Aorta (tissue), 5 donors: ENCODE results near the gene POLN. TPM values are rescaled to one million over a fixed set of nuclear protein-coding genes. Genes with fewer than 3 reads are reported as not detected.
"Not testable (repeated sequence)": the region's sequence is repeated elsewhere in the genome, so short reads cannot be mapped to it uniquely, and the experiment has no call there.

ENCODE experiments used
- ATAC-seq: fragments of 200-7000 bp; cut with Tn5 transposase; one replicate; pipeline ENCODE4 v1.9.1; 2022; ENCODE audit warnings: moderate library complexity; ENCODE audit not compliant: low FRiP score
- DNase-seq, 2 donors: peaks; one replicate each; pipeline ENCODE4 v3.0.0-alpha.2; 2020
- H3K27ac ChIP-seq, 2 donors: one replicate each; pipeline ENCODE4 v1.5.1; 2013; ENCODE audit warnings: low read length in 2 of 2, mild to moderate bottlenecking in 2 of 2, moderate library complexity in 2 of 2, control low read depth in 1 of 2, inconsistent platforms in 1 of 2, low read depth in 1 of 2
- H3K27me3 ChIP-seq, 2 donors: one replicate each; pipeline ENCODE4 v1.6.1; 2013; ENCODE audit warnings: control low read depth in 1 of 2, low read length in 1 of 2, mild to moderate bottlenecking in 1 of 2, moderate library complexity in 1 of 2; ENCODE audit not compliant: insufficient read depth in 2 of 2, control insufficient read depth in 1 of 2
- H3K36me3 ChIP-seq, 2 donors: one replicate each; pipeline ENCODE4 v1.6.1; 2013; ENCODE audit warnings: control low read depth in 1 of 2, low read length in 1 of 2, mild to moderate bottlenecking in 1 of 2; ENCODE audit not compliant: insufficient read depth in 2 of 2, control insufficient read depth in 1 of 2
- H3K4me1 ChIP-seq, 2 donors: one replicate each; pipeline ENCODE4 v1.6.1; 2013; ENCODE audit warnings: low read length in 2 of 2, control low read depth in 1 of 2, mild to moderate bottlenecking in 1 of 2, moderate library complexity in 1 of 2; ENCODE audit not compliant: insufficient read depth in 2 of 2, control insufficient read depth in 1 of 2
- H3K4me3 ChIP-seq, 2 donors: one replicate each; pipeline ENCODE4 v1.5.1; 2013; ENCODE audit warnings: low read length in 2 of 2, control low read depth in 1 of 2, mild to moderate bottlenecking in 1 of 2
- H3K9me3 ChIP-seq: one replicate; pipeline ENCODE4 v1.6.1; 2013; ENCODE audit warnings: mild to moderate bottlenecking, low read length; ENCODE audit not compliant: control insufficient read depth
- WGBS, 2 donors: extraction: QIAGEN DNeasy Blood & Tissue Kit; methylation state at CpG; one replicate each; pipeline ENCODE4 v1.1.7; 2013; 5-methylcytosine and 5-hydroxymethylcytosine counted together
- intact Hi-C, 2 donors: fragments of 100-400 bp; cut with DNase I; formaldehyde crosslinking; loops; one replicate each; pipeline versions ENCODE4 v1.14.2 to v1.15.0; 2022
- polyA plus RNA-seq, 2 donors: library from polyadenylated mRNA; stranded (reverse); fragments of 200-250 nt; gene quantifications; one replicate each; pipeline ENCODE4 v1.2.3, GENCODE V29; 2013
- total RNA-seq, 2 donors: library from RNA; stranded (reverse); fragmentation: NEBNext Ultra II Directional; extraction: Animal tissue kit (Norgen Biotek cat#: 25700); gene quantifications; one replicate each; pipeline ENCODE4 v1.2.1, GENCODE V29; 2021
- donor health status: healthy with polysubstance abuse.
- donor health status: Bipolar disorder and iron deficiency.
- donor health status: DM: no; HTN: no; CAD: no.
- donor health status: DM: no; HTN: no; CAD: no.
- donor health status: DM: yes; HTN: yes; CAD: no.

The POLN gene
- total and polyA plus RNA-seq, 4 donors: 3.2 to 7.0 (median 6.6) TPM; not detected in 1

- H3K27me3 ChIP-seq, intact Hi-C loops, DNase-seq, H3K9me3 ChIP-seq, ATAC-seq, H3K27ac ChIP-seq, H3K36me3 ChIP-seq, H3K4me3 ChIP-seq, H3K4me1 ChIP-seq: not testable (repeated sequence)
- WGBS, 2 donors: 95 to 96% methylated on average over 40 of the region's 40 CpGs
Observed at GRCh38 chr4:2161092-2161703, 80.7 kb downstream of the POLN start.

- no peaks in the 10 kb centered on the region for H3K4me1 ChIP-seq
- intact Hi-C loops: no loop called here
- WGBS, 2 donors: 58 to 67% methylated on average over 2 of the region's 2 CpGs
- no peaks in the 10 kb centered on the region for H3K9me3 ChIP-seq
- no peaks in the 10 kb centered on the region for H3K36me3 ChIP-seq
- ATAC-seq (no peak), DNase-seq (no peak)
- no peaks in the 10 kb centered on the region for H3K27me3 ChIP-seq
- H3K4me3 ChIP-seq: no peak overlapping the region
- no peak overlapping the region for H3K27ac ChIP-seq
Observed at GRCh38 chr4:2159931-2160330, 82.0 kb downstream of the POLN start.

- Histone ChIP-seq H3K27ac (no peak overlapping the region), H3K36me3 (no peaks in the 10 kb centered on the region), H3K27me3 (no peaks in the 10 kb centered on the region), H3K4me1 (no peaks in the 10 kb centered on the region), H3K4me3 (no peak overlapping the region), H3K9me3 (no peaks in the 10 kb centered on the region)
- ATAC-seq (no peak), DNase-seq (no peak)
- 96% methylated on average over 7 of the region's 7 CpGs for WGBS, 2 donors
- intact Hi-C loops: no loop called here
Observed at GRCh38 chr4:2155246-2155645, 86.7 kb downstream of the POLN start.

- intact Hi-C loops: no loop called here
Observed at GRCh38 chr4:2154215-2154740, 87.6 kb downstream of the POLN start.

GRCh38 chr4:2151544-2151943 lies 90.4 kb downstream of the POLN start:
- Histone ChIP-seq H3K9me3 (no peaks in the 10 kb centered on the region), H3K36me3 (no peaks in the 10 kb centered on the region), H3K4me1 (no peaks in the 10 kb centered on the region), H3K27me3 (no peaks in the 10 kb centered on the region), H3K4me3 (no peak overlapping the region), H3K27ac (no peak overlapping the region)
- WGBS, 2 donors: 76 to 79% methylated on average over 5 of the region's 5 CpGs
- DNase-seq: no peak
- intact Hi-C loops: no loop called here
- ATAC-seq: no peak

More at GRCh38 chr4:2154215-2154740, 87.6 kb downstream of the POLN start:
- Histone ChIP-seq H3K27ac (no peak overlapping the region), H3K36me3 (no peaks in the 10 kb centered on the region), H3K27me3 (no peaks in the 10 kb centered on the region), H3K9me3 (no peaks in the 10 kb centered on the region), H3K4me3 (no peak overlapping the region), H3K4me1 (no peaks in the 10 kb centered on the region)
- DNase-seq (no peak), ATAC-seq (no peak)
- WGBS, 2 donors: 7 to 27% methylated on average over 2 of the region's 2 CpGs

- WGBS, 2 donors: 91 to 95% methylated on average over 1 of the region's 1 CpG
- no peak overlapping the region for H3K27ac ChIP-seq
- no peaks in the 10 kb centered on the region for H3K9me3 ChIP-seq
- intact Hi-C loops: no loop called here
- DNase-seq: no peak
- H3K36me3 ChIP-seq: no peaks in the 10 kb centered on the region
- no peak for ATAC-seq
- H3K27me3 ChIP-seq: no peaks in the 10 kb centered on the region
- H3K4me1 ChIP-seq: no peaks in the 10 kb centered on the region
- no peak overlapping the region for H3K4me3 ChIP-seq
Observed at GRCh38 chr4:2150076-2150475, 91.8 kb downstream of the POLN start.

GRCh38 chr4:2142630-2143427 lies 99.1 kb downstream of the POLN start:
- H3K4me3 ChIP-seq: no peak overlapping the region
- no peak overlapping the region for H3K27ac ChIP-seq
- no peaks in the 10 kb centered on the region for H3K9me3 ChIP-seq
- no peaks in the 10 kb centered on the region for H3K27me3 ChIP-seq
- WGBS, 2 donors: 27 to 41% methylated on average over 7 of the region's 7 CpGs
- intact Hi-C loops: no loop called here
- no peaks in the 10 kb centered on the region for H3K4me1 ChIP-seq
- no peaks in the 10 kb centered on the region for H3K36me3 ChIP-seq
- ATAC-seq (no peak), DNase-seq (no peak)

- H3K4me3 ChIP-seq: no peak overlapping the region
- no peak overlapping the region for H3K27ac ChIP-seq
- H3K27me3 ChIP-seq: no peaks in the 10 kb centered on the region
- DNase-seq: no peak
- 60 to 62% methylated on average over 7 of the region's 7 CpGs for WGBS, 2 donors
- H3K36me3 ChIP-seq: no peaks in the 10 kb centered on the region
- intact Hi-C loops: no loop called here
- ATAC-seq: no peak
- H3K4me1 ChIP-seq: no peaks in the 10 kb centered on the region
- no peaks in the 10 kb centered on the region for H3K9me3 ChIP-seq
Observed at GRCh38 chr4:2141762-2142451, 100.0 kb downstream of the POLN start.
